GM18870 (cell line): Measurements from ENCODE around the gene TYW1B.
"Not testable (repeated sequence)": the region's sequence is repeated elsewhere in the genome, so short reads cannot be mapped to it uniquely, and the experiment has no call there.

Source experiments
- ATAC-seq: cut with Tn5 transposase; IDR thresholded peaks from one replicate; pipeline ENCODE4 v1.9.1; 2021; ENCODE audit warnings: moderate library complexity; ENCODE audit not compliant: unreplicated experiment

Gene TYW1B

GRCh38 chr7:72760602-72761001, 67.4 kb downstream of the TYW1B start:
- no peak for ATAC-seq

- no peak for ATAC-seq
Measured at GRCh38 chr7:72754312-72754711, 73.7 kb downstream of the TYW1B start.

GRCh38 chr7:72753781-72754180, 74.2 kb downstream of the TYW1B start:
- ATAC-seq = no peak

GRCh38 chr7:72753229-72753628, 74.8 kb downstream of the TYW1B start:
- ATAC-seq = not testable (repeated sequence)

GRCh38 chr7:72751978-72752377, 76.0 kb downstream of the TYW1B start:
- ATAC-seq = no peak

- ATAC-seq = no peak
Measured at GRCh38 chr7:72751378-72751777, 76.6 kb downstream of the TYW1B start.

GRCh38 chr7:72748649-72749048, 79.4 kb downstream of the TYW1B start:
- ATAC-seq = not testable (repeated sequence)

- not testable (repeated sequence) for ATAC-seq
Measured at GRCh38 chr7:72744244-72744926, 83.6 kb downstream of the TYW1B start.

GRCh38 chr7:72743801-72744200, 84.2 kb downstream of the TYW1B start:
- not testable (repeated sequence) for ATAC-seq

- ATAC-seq = not testable (repeated sequence)
Measured at GRCh38 chr7:72739716-72740115, 88.3 kb downstream of the TYW1B start.

GRCh38 chr7:72735855-72736254, 92.1 kb downstream of the TYW1B start:
- not testable (repeated sequence) for ATAC-seq

GRCh38 chr7:72730815-72731214, 97.2 kb downstream of the TYW1B start:
- ATAC-seq = not testable (repeated sequence)

- ATAC-seq = not testable (repeated sequence)
Measured at GRCh38 chr7:72730384-72730783, 97.6 kb downstream of the TYW1B start.

- ATAC-seq = not testable (repeated sequence)
Measured at GRCh38 chr7:72729130-72729529, 98.9 kb downstream of the TYW1B start.

GRCh38 chr7:72722694-72723093, 105.3 kb downstream of the TYW1B start:
- not testable (repeated sequence) for ATAC-seq

- not testable (repeated sequence) for ATAC-seq
Measured at GRCh38 chr7:72720890-72721289, 107.1 kb downstream of the TYW1B start.

GRCh38 chr7:72717252-72717774, 110.7 kb downstream of the TYW1B start:
- not testable (repeated sequence) for ATAC-seq

GRCh38 chr7:72711927-72712326, 116.1 kb downstream of the TYW1B start:
- ATAC-seq = not testable (repeated sequence)

GRCh38 chr7:72710983-72711382, 117.0 kb downstream of the TYW1B start:
- no peak for ATAC-seq

GRCh38 chr7:72709909-72710308, 118.1 kb downstream of the TYW1B start:
- no peak for ATAC-seq

GRCh38 chr7:72708371-72709050, 119.5 kb downstream of the TYW1B start:
- not testable (repeated sequence) for ATAC-seq

GRCh38 chr7:72706521-72706920, 121.5 kb downstream of the TYW1B start:
- ATAC-seq = no peak
